ENCODE results near the gene CFL2.

GRCh38 chr14:34718750-34719304 lies 4.4 kb upstream of the CFL2 start:
- TF ChIP-seq CTCF (IDR thresholded peaks at IDR 0.05) (no peak), POLR2A (IDR thresholded peaks at IDR 0.05) (no peak)

Data from upper lobe of left lung (tissue), 4 donors.